DOHH2 (cell line): ENCODE measurements around the gene CCDC102A.

Source experiments
- CTCF ChIP-seq: fragments of 200-600 bp; sonication (generic); IDR thresholded peaks from one replicate; pipeline ENCODE4 v1.5.1; 2014; ENCODE audit warnings: antibody characterized with exemption, mild to moderate bottlenecking, low read depth, low read length; ENCODE audit not compliant: poor library complexity, severe bottlenecking
- EZH2phosphoT487 ChIP-seq: fragments of 200-600 bp; sonication (generic); IDR thresholded peaks from 2 replicates; pipeline ENCODE4 v1.6.1; 2017; ENCODE audit warnings: borderline replicate concordance, mild to moderate bottlenecking, antibody characterized with exemption, low read length, moderate library complexity, mixed read lengths

GRCh38 chr16:57501492-57501891 lies 34.9 kb downstream of the CCDC102A start:
- TF ChIP-seq CTCF (no peak), EZH2phosphoT487 (no peak)
